PC-3 (cell line): ENCODE measurements around the gene KIF9. TPM values are rescaled to one million over a fixed set of nuclear protein-coding genes. Genes with fewer than 3 reads are reported as not detected.

Experiments used
- ATAC-seq: fragments of 200-7000 bp; cut with Tn5 transposase; 2 replicates; pipeline ENCODE4 v1.9.1; 2020; ENCODE audit warnings: mild to moderate bottlenecking, moderate library complexity
- BruUV-seq: library from RNA; stranded (reverse); fragments of 400-500 nt; replicated peaks from 2 replicates; lab custom pipeline; 2021; lab: Mats Ljungman, UMichigan
- CTCF ChIA-PET: fragments of 300-600 bp; sonication (Branson Sonifier 250); formaldehyde crosslinking; loops from one replicate; lab custom pipeline; 2022; ENCODE audit warnings: antibody characterized with exemption; lab: Charles Lee
- POLR2A ChIA-PET: fragments of 300-600 bp; sonication (Branson Sonifier 250); formaldehyde crosslinking; loops from one replicate; lab custom pipeline; 2022; ENCODE audit warnings: antibody characterized with exemption; ENCODE audit not compliant: unreplicated experiment; lab: Charles Lee
- DNase-seq: peaks from one replicate; pipeline ENCODE4 v3.0.0-alpha.2; 2015
- H2AFZ ChIP-seq: fragments of 300-600 bp; sonication (generic); 2 replicates; pipeline ENCODE4 v1.6.0; 2016; ENCODE audit warnings: antibody characterized with exemption, low read length
- H3F3A ChIP-seq: fragments of 300-600 bp; sonication (generic); one replicate; pipeline ENCODE4 v1.6.0; 2017; ENCODE audit warnings: antibody characterized with exemption, low read length, control low read depth, mild to moderate bottlenecking; ENCODE audit not compliant: unreplicated experiment
- H3K27ac ChIP-seq: fragments of 300-600 bp; sonication (generic); 2 replicates; pipeline ENCODE4 v1.5.1; 2016; ENCODE audit warnings: mild to moderate bottlenecking, low read length
- H3K27me3 ChIP-seq: fragments of 300-600 bp; sonication (generic); 2 replicates; pipeline ENCODE4 v1.6.1; 2016; ENCODE audit warnings: low read length, mixed read lengths
- H3K36me3 ChIP-seq: fragments of 300-600 bp; sonication (generic); 2 replicates; pipeline ENCODE4 v1.6.1; 2016; ENCODE audit warnings: low read depth, mixed run types, low read length, mixed read lengths
- H3K4me1 ChIP-seq: fragments of 300-600 bp; sonication (generic); 2 replicates; pipeline ENCODE4 v1.5.1; 2016; ENCODE audit warnings: low read length; ENCODE audit not compliant: insufficient read depth
- H3K4me2 ChIP-seq: fragments of 300-600 bp; sonication (generic); 2 replicates; pipeline ENCODE4 v1.6.0; 2016; ENCODE audit warnings: low read length
- H3K4me3 ChIP-seq: fragments of 300-600 bp; sonication (generic); 2 replicates; pipeline ENCODE4 v1.5.1; 2016; ENCODE audit warnings: mild to moderate bottlenecking, low read length, mixed read lengths
- H3K79me2 ChIP-seq: fragments of 300-600 bp; sonication (generic); 2 replicates; pipeline ENCODE4 v1.6.1; 2017; ENCODE audit warnings: low read length, mixed read lengths
- H3K9ac ChIP-seq: fragments of 300-600 bp; sonication (generic); 2 replicates; pipeline ENCODE4 v1.6.0; 2016; ENCODE audit warnings: mild to moderate bottlenecking, low read length
- H3K9me2 ChIP-seq: fragments of 300-600 bp; sonication (generic); replicated peaks from 2 replicates; pipeline ENCODE4 v1.6.1; 2016; ENCODE audit warnings: mixed run types, low read length, mixed read lengths
- H3K9me3 ChIP-seq: fragments of 300-600 bp; sonication (generic); 2 replicates; pipeline ENCODE4 v1.6.1; 2016; ENCODE audit warnings: low read length, mixed read lengths
- H4K20me1 ChIP-seq: fragments of 300-600 bp; sonication (generic); 2 replicates; pipeline ENCODE4 v1.6.1; 2016; ENCODE audit warnings: low read length, mixed read lengths
- EZH2 ChIP-seq: fragments of 300-600 bp; sonication (generic); IDR thresholded peaks from one replicate; pipeline ENCODE4 v1.6.1; 2017; ENCODE audit warnings: antibody characterized with exemption, mild to moderate bottlenecking, low read length; ENCODE audit not compliant: unreplicated experiment
- EZH2phosphoT487 ChIP-seq: fragments of 300-600 bp; sonication (generic); IDR thresholded peaks from 2 replicates; pipeline ENCODE4 v1.6.1; 2018; ENCODE audit warnings: mild to moderate bottlenecking, antibody characterized with exemption, low read length, borderline replicate concordance
- intact Hi-C: fragments of 100-400 bp; cut with micrococcal nuclease; formaldehyde crosslinking; loops from 2 replicates; pipeline ENCODE4 v1.9.0; 2023
- total RNA-seq: library from RNA; depleted of rRNA; stranded (reverse); fragments of >200 nt; gene quantifications from 2 replicates; pipeline ENCODE4 v1.2.3, GENCODE V29; 2014
- TF ChIP-seq, protein P1 (sequence below): fragments of 300-600 bp; sonication (generic); conservative IDR thresholded peaks from 2 replicates; pipeline ENCODE4 v1.5.1; 2017; ENCODE audit warnings: antibody characterized with exemption, low read depth, mild to moderate bottlenecking, low read length

Gene KIF9
- total RNA-seq, 1 experiment from 2014 or later = 22.7 TPM

DNA sequence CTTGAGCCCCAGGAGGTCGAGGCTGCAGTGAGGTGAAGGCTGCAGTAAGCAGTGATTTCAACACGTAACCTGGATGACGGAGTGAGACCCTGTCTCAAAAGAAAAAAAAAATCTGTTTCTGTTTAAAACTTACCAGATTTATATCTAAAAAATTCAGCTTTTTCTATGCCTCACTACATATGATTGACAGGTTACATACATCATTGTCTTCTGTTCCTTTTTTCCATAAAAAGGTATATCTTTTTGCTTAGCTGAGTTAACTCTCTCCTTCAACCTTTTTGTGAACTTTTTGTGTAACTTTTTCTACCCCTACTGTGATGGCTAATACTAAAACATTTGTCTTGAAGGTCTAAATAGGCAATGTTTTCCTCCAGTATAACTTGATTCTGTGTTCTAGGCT, 80.1 kb downstream of the KIF9 start:
- CTCF ChIA-PET = interaction anchor here (0.7 kb wide), 1 partner anchor 119 kb away, joined by 3 read pairs; no protein-coding TSS in a partner anchor

DNA sequence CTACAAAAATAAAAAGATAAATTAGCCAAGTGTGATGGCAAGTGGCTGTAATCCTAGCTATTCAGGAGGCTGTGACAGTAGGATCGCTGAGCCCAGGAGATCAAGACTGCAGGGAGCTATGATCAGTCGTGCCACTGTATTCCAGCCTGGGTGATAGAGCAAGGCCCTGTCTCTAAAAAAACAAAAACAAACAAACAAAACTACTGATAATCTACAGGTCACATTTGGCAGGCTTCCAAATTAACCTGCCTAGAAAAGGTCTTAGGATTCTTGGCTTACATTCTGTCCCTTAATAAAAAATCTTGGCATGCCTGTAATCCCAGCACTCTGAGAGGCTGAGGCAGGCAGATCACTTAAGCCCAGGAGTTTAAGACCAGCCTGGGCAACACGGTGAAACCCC, 85.3 kb downstream of the KIF9 start:
- H3K4me2 ChIP-seq = no peak overlapping the region
- H3K4me1 ChIP-seq = no peaks in the 10 kb centered on the region
- BruUV-seq = no TSS peak
- no peaks in the 10 kb centered on the region for H3K36me3 ChIP-seq
- POLR2A ChIA-PET = no interaction called here
- H3K27me3 ChIP-seq = no peaks in the 10 kb centered on the region
- intact Hi-C loops = no loop called here
- H3K9me2 ChIP-seq = no peaks in the 10 kb centered on the region
- no peak for TF ChIP-seq EZH2phosphoT487
- DNase-seq = no peak
- H2AFZ ChIP-seq = no peak overlapping the region
- H3K27ac ChIP-seq = no peak overlapping the region
- H4K20me1 ChIP-seq = no peaks in the 10 kb centered on the region
- H3F3A ChIP-seq = no peaks in the 10 kb centered on the region
- H3K9me3 ChIP-seq = no peaks in the 10 kb centered on the region
- CTCF ChIA-PET = no interaction called here
- no peaks in the 10 kb centered on the region for H3K79me2 ChIP-seq
- no peak overlapping the region for H3K9ac ChIP-seq
- no peak for ATAC-seq
- no peak overlapping the region for H3K4me3 ChIP-seq

More for the DNA sequence above, 80.1 kb downstream of the KIF9 start:
- Histone ChIP-seq H2AFZ (no peak overlapping the region), H3K27me3 (no peaks in the 10 kb centered on the region), H4K20me1 (no peaks in the 10 kb centered on the region), H3K27ac (no peak overlapping the region), H3K9ac (no peak overlapping the region), H3K4me3 (no peak overlapping the region), H3K36me3 (no peaks in the 10 kb centered on the region), H3K4me2 (no peak overlapping the region), H3K9me2 (no peaks in the 10 kb centered on the region), H3F3A (no peaks in the 10 kb centered on the region), H3K79me2 (no peaks in the 10 kb centered on the region), H3K9me3 (no peaks in the 10 kb centered on the region), H3K4me1 (no peaks in the 10 kb centered on the region)
- POLR2A ChIA-PET = no interaction called here
- intact Hi-C loops = no loop called here
- BruUV-seq = no TSS peak
- DNase-seq (no peak), ATAC-seq (no peak)
- TF ChIP-seq, protein P1, sequence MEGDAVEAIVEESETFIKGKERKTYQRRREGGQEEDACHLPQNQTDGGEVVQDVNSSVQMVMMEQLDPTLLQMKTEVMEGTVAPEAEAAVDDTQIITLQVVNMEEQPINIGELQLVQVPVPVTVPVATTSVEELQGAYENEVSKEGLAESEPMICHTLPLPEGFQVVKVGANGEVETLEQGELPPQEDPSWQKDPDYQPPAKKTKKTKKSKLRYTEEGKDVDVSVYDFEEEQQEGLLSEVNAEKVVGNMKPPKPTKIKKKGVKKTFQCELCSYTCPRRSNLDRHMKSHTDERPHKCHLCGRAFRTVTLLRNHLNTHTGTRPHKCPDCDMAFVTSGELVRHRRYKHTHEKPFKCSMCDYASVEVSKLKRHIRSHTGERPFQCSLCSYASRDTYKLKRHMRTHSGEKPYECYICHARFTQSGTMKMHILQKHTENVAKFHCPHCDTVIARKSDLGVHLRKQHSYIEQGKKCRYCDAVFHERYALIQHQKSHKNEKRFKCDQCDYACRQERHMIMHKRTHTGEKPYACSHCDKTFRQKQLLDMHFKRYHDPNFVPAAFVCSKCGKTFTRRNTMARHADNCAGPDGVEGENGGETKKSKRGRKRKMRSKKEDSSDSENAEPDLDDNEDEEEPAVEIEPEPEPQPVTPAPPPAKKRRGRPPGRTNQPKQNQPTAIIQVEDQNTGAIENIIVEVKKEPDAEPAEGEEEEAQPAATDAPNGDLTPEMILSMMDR = no peak
- TF ChIP-seq EZH2phosphoT487 (no peak), EZH2 (no peak)

DNA sequence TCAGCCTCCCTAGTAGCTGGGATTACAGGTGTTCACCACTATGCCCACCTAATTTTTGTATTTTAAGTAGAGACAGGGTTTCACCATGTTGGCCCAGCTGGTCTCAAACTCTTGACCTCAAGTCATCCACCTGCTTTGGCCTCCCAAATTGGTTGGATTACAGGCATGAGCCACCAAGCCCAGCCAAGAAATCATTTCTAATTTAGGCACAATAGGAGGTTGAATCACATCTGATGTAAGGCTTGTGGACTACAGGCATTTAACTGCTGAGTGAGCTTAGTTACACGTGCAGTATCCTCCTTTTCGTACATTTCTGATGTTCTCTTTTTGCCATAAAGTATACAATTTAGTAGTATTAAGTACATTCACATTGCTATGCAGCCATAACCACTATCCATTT, 87.6 kb downstream of the KIF9 start:
- ChIA-PET POLR2A (no interaction called here), CTCF (no interaction called here)
- Histone ChIP-seq H3K27me3 (no peaks in the 10 kb centered on the region), H3K9me3 (no peaks in the 10 kb centered on the region), H3K9ac (no peak overlapping the region), H3K36me3 (no peaks in the 10 kb centered on the region), H3K9me2 (no peaks in the 10 kb centered on the region), H3K79me2 (no peaks in the 10 kb centered on the region), H3K4me3 (no peak overlapping the region), H3F3A (no peaks in the 10 kb centered on the region), H2AFZ (no peak overlapping the region), H3K27ac (no peak overlapping the region), H4K20me1 (no peaks in the 10 kb centered on the region), H3K4me1 (no peaks in the 10 kb centered on the region), H3K4me2 (no peak overlapping the region)
- intact Hi-C loops = no loop called here
- TF ChIP-seq EZH2 (no peak), EZH2phosphoT487 (no peak)
- TF ChIP-seq, protein P1 = no peak
- BruUV-seq = no TSS peak
- ATAC-seq (no peak), DNase-seq (no peak)
